Heart left ventricle (tissue), 16 donors: ENCODE data around the gene SEPTIN10. TPM values are rescaled to one million over a fixed set of nuclear protein-coding genes. Genes with fewer than 3 reads are reported as not detected.

Source experiments
- ATAC-seq, 4 donors: fragments of 200-7000 bp; cut with Tn5 transposase; one replicate each; pipeline ENCODE4 v1.9.1; 2020 to 2022; ENCODE audit warnings: moderate library complexity in 4 of 4, mild to moderate bottlenecking in 3 of 4, moderate number of reproducible peaks in 1 of 4
- DNase-seq, 5 donors: peaks; one replicate each; pipeline ENCODE4 v3.0.0-alpha.2; 2020
- H3K27ac ChIP-seq, 12 donors: fragments of 200-600 bp; sonication (generic) in 4 of 12; one replicate each; pipeline versions ENCODE4 v1.5.0 to v1.8.0; 2016 to 2022; ENCODE audit warnings: mild to moderate bottlenecking in 2 of 12
- H3K27me3 ChIP-seq, 9 donors: fragments of 200-600 bp; sonication (generic) in 2 of 9; one replicate each; pipeline versions ENCODE4 v1.5.1 to v1.8.0; 2016 to 2022; ENCODE audit warnings: mild to moderate bottlenecking in 3 of 9
- H3K36me3 ChIP-seq, 9 donors: fragments of 200-600 bp; sonication (generic) in 2 of 9; one replicate each; pipeline versions ENCODE4 v1.5.0 to v1.8.0; 2018 to 2022; ENCODE audit warnings: mild to moderate bottlenecking in 2 of 9
- H3K4me1 ChIP-seq, 12 donors: fragments of 200-600 bp; sonication (generic) in 4 of 12; one replicate each; pipeline versions ENCODE4 v1.5.0 to v1.8.0; 2016 to 2022; ENCODE audit warnings: mild to moderate bottlenecking in 3 of 12
- H3K4me3 ChIP-seq, 12 donors: fragments of 200-600 bp; sonication (generic) in 4 of 12; one replicate each; pipeline versions ENCODE4 v1.5.0 to v1.8.0; 2017 to 2022; ENCODE audit warnings: mild to moderate bottlenecking in 9 of 12, moderate library complexity in 4 of 12
- H3K9me3 ChIP-seq, 12 donors: fragments of 200-600 bp; sonication (generic) in 4 of 12; one replicate each; pipeline versions ENCODE4 v1.5.0 to v1.8.0; 2016 to 2022; ENCODE audit warnings: mild to moderate bottlenecking in 1 of 12
- CTCF ChIP-seq, 12 donors: fragments of 200-600 bp; sonication (generic) in 4 of 12; IDR thresholded peaks; one replicate each; pipeline versions ENCODE4 v1.5.0 to v1.8.0; 2018 to 2022; ENCODE audit warnings: antibody characterized with exemption in 12 of 12, mild to moderate bottlenecking in 5 of 12
- POLR2A ChIP-seq, 2 donors: fragments of 450-650 bp; IDR thresholded peaks; one replicate each; pipeline ENCODE4 v1.6.1; 2017; ENCODE audit warnings: antibody characterized with exemption in 2 of 2, mild to moderate bottlenecking in 2 of 2, moderate library complexity in 2 of 2
- WGBS, 4 donors: extraction: QIAGEN DNeasy Blood & Tissue Kit in 2 of 4; methylation state at CpG; one replicate each; pipeline versions ENCODE4 v1.1.5 to v1.1.7; 2013 to 2018; 5-methylcytosine and 5-hydroxymethylcytosine counted together
- intact Hi-C, 10 donors: fragments of 100-400 bp; cut with DNase I; formaldehyde crosslinking; loops; one replicate each; pipeline versions ENCODE4 v1.11.1 to v1.14.2; 2022
- polyA plus RNA-seq, 2 donors: library from polyadenylated mRNA; stranded (reverse); fragments of 200-250 nt; gene quantifications; one replicate each; pipeline ENCODE4 v1.2.3, GENCODE V29; 2013
- total RNA-seq, 9 donors: library from RNA; depleted of rRNA in 2 of 9; stranded (reverse); fragments of >200 nt in 2 of 9; fragmentation: NEBNext Ultra II Directional in 3 of 9; extraction: Animal tissue kit (Norgen Biotek cat#: 25700) in 3 of 9; gene quantifications; one replicate each; pipeline versions ENCODE4 v1.1.0 to v1.2.4, GENCODE V29; 2016 to 2023
- donor health status: ischemic (EF 13 %, LVEDD 7.1; RV severe dilation, severe dysfunction).
- donor health status: healthy with polysubstance abuse.
- donor health status: DM: no; HTN: yes; CAD: no.
- donor health status: DM: no; HTN: no; CAD: no.
- donor health status: ischemic (EF 25% LVEDD 6.9; RV normal size, moderate dysfunction).
- donor health status: ischemic (EF 25% LVEDD 5.7; RV mildly dilated, moderate dysfunction).
- donor health status: healthy.
- donor health status: DM: yes; HTN: yes; CAD: no.
- donor health status: ischemic (EF 35%, LVEDD 5.7; RV mildly dilated, moderate dysfunction).
- donor health status: nonischemic (EF 11% LVEDD 7.7; RV severe dilation, severe dysfunction).
- donor health status: DM: yes; HTN: yes; CAD: no.
- donor health status: PGD.
- donor health status: ischemic (EF 29% LVEDD 5.4; RV normal size, mild dysfunction).
- donor health status: nonischemic (EF 23%, LVEDD 6.1; RV moderate dilation, normal function).

The SEPTIN10 gene
- total and polyA plus RNA-seq, 11 donors = 13.5 to 84.6 (median 49.8) TPM

GRCh38 chr2:109513230-109513629, 100.5 kb downstream of the SEPTIN10 start:
- Histone ChIP-seq H3K9me3 (no peaks in the 10 kb centered on the region), H3K36me3 (no peaks in the 10 kb centered on the region), H3K27ac (no peak overlapping the region), H3K27me3 (no peaks in the 10 kb centered on the region), H3K4me1 (peaks cover 0 to 12% (median 2%) of the 10 kb centered on the region in 12 donors), H3K4me3 (no peak overlapping the region)
- intact Hi-C loops = loop anchor here in 2 of 10 donors (10.0 kb wide), 1 partner anchor 578 kb away; no protein-coding TSS in a partner anchor
- DNase-seq (no peak), ATAC-seq (no peak)
- TF ChIP-seq POLR2A (IDR thresholded peaks at IDR 0.05) (no peak), CTCF (IDR thresholded peaks at IDR 0.05) (no peak)
- WGBS, 4 donors = 93 to 97% (median 95%) methylated on average over 5 of the region's 5 CpGs

- no peak for TF ChIP-seq POLR2A (IDR thresholded peaks at IDR 0.05)
- TF ChIP-seq CTCF (IDR thresholded peaks at IDR 0.05) = no peak
- DNase-seq = no peak
- intact Hi-C loops = loop anchor here in 2 of 10 donors (10.0 kb wide), 1 partner anchor 577 kb away; no protein-coding TSS in a partner anchor
Measured at GRCh38 chr2:109512076-109512475, 101.7 kb downstream of the SEPTIN10 start.

GRCh38 chr2:109511168-109511567, 102.6 kb downstream of the SEPTIN10 start:
- H3K4me1 ChIP-seq = peaks cover 0 to 12% (median 2%) of the 10 kb centered on the region in 12 donors
- 65 to 71% (median 69%) methylated on average over 3 of the region's 3 CpGs for WGBS, 4 donors
- no peak overlapping the region for H3K4me3 ChIP-seq
- H3K36me3 ChIP-seq = no peaks in the 10 kb centered on the region
- H3K9me3 ChIP-seq = peaks cover 0 to 2% (median 0%) of the 10 kb centered on the region in 12 donors
- no peak overlapping the region for H3K27ac ChIP-seq
- H3K27me3 ChIP-seq = no peaks in the 10 kb centered on the region
- ATAC-seq = no peak
- intact Hi-C loops = loop anchor here in 5 of 10 donors (2.0 to 10.0 kb wide), 3 partner anchors 378 to 576 kb away; no protein-coding TSS in a partner anchor
- no peak for DNase-seq
- no peak for TF ChIP-seq POLR2A (IDR thresholded peaks at IDR 0.05)
- no peak for TF ChIP-seq CTCF (IDR thresholded peaks at IDR 0.05)

More at GRCh38 chr2:109512076-109512475, 101.7 kb downstream of the SEPTIN10 start:
- Histone ChIP-seq H3K27ac (no peak overlapping the region), H3K4me1 (peaks cover 0 to 12% (median 2%) of the 10 kb centered on the region in 12 donors), H3K4me3 (no peak overlapping the region), H3K27me3 (no peaks in the 10 kb centered on the region), H3K9me3 (no peaks in the 10 kb centered on the region), H3K36me3 (no peaks in the 10 kb centered on the region)
- 72 to 93% (median 87%) methylated on average over 5 of the region's 5 CpGs for WGBS, 4 donors
- ATAC-seq = no peak

GRCh38 chr2:109510136-109511028, 103.4 kb downstream of the SEPTIN10 start:
- 52 to 56% (median 55%) methylated on average over 18 to 19 of the region's 19 CpGs for WGBS, 4 donors
- Histone ChIP-seq H3K4me1 (peaks cover 0 to 12% (median 2%) of the 10 kb centered on the region in 12 donors), H3K9me3 (peaks cover 0 to 10% (median 0%) of the 10 kb centered on the region in 12 donors), H3K27me3 (no peaks in the 10 kb centered on the region), H3K4me3 (no peak overlapping the region), H3K36me3 (no peaks in the 10 kb centered on the region), H3K27ac (no peak overlapping the region)
- peak; percentile 27 to 72 (median 65) for ATAC-seq
- DNase-seq = peak; percentile 67 to 84 (median 78)
- TF ChIP-seq POLR2A (IDR thresholded peaks at IDR 0.05) (no peak), CTCF (IDR thresholded peaks at IDR 0.05) (peak; percentile 85 to 96 (median 92))
- intact Hi-C loops = loop anchor here in 9 of 10 donors (1.0 to 10.0 kb wide), 5 partner anchors 378 to 576 kb away; no protein-coding TSS in a partner anchor
